Muscle of leg (tissue), 11 donors: ENCODE measurements around the gene KANSL2. TPM values are rescaled to one million over a fixed set of nuclear protein-coding genes. Genes with fewer than 3 reads are reported as not detected.
"Not testable (repeated sequence)": the region's sequence is repeated elsewhere in the genome, so short reads cannot be mapped to it uniquely, and the experiment has no call there.

Source experiments
- DNase-seq: peaks from one replicate; pipeline ENCODE4 v3.0.0; 2013
- H3K27ac ChIP-seq: one replicate; pipeline ENCODE4 v1.5.1; 2013; ENCODE audit warnings: mild to moderate bottlenecking, low read length, control low read depth
- H3K27me3 ChIP-seq: one replicate; pipeline ENCODE4 v1.6.1; 2013; ENCODE audit warnings: low read length; ENCODE audit not compliant: control insufficient read depth, insufficient read depth
- H3K36me3 ChIP-seq: one replicate; pipeline ENCODE4 v1.6.1; 2013; ENCODE audit warnings: low read length; ENCODE audit not compliant: control insufficient read depth, insufficient read depth
- H3K4me1 ChIP-seq: one replicate; pipeline ENCODE4 v1.6.1; 2013; ENCODE audit warnings: low read length; ENCODE audit not compliant: control insufficient read depth, insufficient read depth
- H3K4me3 ChIP-seq: one replicate; pipeline ENCODE4 v1.5.1; 2013; ENCODE audit warnings: low read length, control low read depth
- H3K9me3 ChIP-seq: replicated peaks from 2 replicates; pipeline ENCODE4 v1.6.1; 2013; ENCODE audit warnings: low read depth, low read length; ENCODE audit not compliant: control insufficient read depth
- WGBS: methylation state at CpG from one replicate; pipeline ENCODE4 v1.1.5; 2013; ENCODE audit warnings: missing lambda C conversion rate; ENCODE audit not compliant: insufficient coverage; 5-methylcytosine and 5-hydroxymethylcytosine counted together
- polyA plus RNA-seq, 8 donors: library from polyadenylated mRNA; unstranded; fragments of 120-200 nt; gene quantifications; one replicate each; pipeline versions ENCODE4 v1.2.1 to v1.2.3, GENCODE V29; 2013; ENCODE audit warnings: inconsistent platforms in 1 of 8, low replicate concordance in 1 of 8; ENCODE audit not compliant: insufficient read length in 8 of 8, insufficient read depth in 1 of 8
- total RNA-seq: library from RNA; stranded (reverse); fragments of 120-200 nt; gene quantifications from one replicate; pipeline ENCODE4 v1.2.4, GENCODE V29; 2013

KANSL2 gene
- total and polyA plus RNA-seq, 9 donors: 26.1 to 36.6 (median 30.5) TPM

DNA sequence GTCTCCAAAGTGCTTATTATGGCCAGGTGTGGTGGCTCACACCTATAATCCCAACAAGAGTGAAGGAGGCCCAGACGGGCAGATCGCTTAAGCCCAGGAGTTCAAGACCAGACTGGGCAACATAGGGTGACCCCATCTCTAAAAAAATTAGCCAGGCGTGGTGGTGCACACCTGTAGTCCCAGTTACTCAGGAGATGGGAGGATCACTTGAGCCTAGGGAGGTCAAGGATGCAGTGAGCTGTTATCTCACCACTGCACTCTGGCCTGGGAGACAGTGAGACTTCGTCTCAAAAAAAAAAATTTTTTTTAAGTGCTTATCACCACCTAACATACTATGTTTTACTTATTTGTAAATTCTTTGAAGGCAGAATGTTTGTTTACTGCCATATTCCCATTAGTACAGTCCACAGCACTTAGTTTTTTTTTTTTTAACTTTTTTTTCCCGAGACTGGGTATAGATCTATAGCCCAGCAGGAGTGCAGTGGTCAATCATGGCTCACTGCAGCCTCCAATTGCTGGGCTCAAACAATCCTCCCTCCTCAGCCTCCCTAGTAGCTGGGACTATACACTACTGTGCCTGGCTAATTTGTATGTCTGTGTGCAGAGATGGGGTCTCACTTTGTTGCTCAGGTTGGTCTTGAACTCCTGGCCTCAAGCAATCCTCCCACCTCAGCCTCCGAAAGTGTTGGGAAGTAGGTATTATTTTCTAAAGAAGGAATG lies 4.7 kb upstream of the KANSL2 start:
- peaks cover 4% of the 10 kb centered on the region for H3K36me3 ChIP-seq
- no peak overlapping the region for H3K27ac ChIP-seq
- H3K9me3 ChIP-seq: no peaks in the 10 kb centered on the region
- DNase-seq: no peak
- H3K27me3 ChIP-seq: no peaks in the 10 kb centered on the region
- no peak overlapping the region for H3K4me3 ChIP-seq
- 90% methylated on average over 3 of the region's 6 CpGs for WGBS
- peaks cover 2% of the 10 kb centered on the region for H3K4me1 ChIP-seq

DNA sequence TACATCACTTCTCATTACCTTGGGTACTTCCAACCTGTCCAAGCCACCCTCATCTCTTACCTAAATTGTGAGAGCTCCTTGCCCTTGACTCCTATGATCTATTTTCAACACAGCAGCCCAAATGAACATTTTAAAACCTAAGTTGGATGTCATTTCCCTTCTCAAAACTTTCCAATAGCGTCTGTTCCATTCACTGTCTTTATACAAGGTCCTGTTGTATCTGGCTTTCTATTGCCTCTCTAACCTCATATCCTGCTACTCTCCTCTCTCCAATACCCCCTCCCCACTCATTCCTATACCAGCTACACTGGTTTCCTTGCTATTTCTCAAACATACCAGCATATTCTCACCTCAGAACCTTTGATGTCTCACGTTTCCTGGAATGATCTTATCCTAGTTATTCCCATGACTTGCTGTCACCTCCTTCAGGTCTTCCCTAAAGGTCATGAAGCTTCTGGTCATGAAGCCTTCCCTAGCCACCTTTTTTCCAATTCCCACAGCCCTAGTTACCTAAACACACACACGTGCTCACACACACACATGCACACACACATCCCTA lies 4.1 kb upstream of the KANSL2 start:
- 43% methylated on average over 3 of the region's 3 CpGs for WGBS
- H3K4me3 ChIP-seq: no peak overlapping the region
- H3K4me1 ChIP-seq: peaks cover 2% of the 10 kb centered on the region
- no peak overlapping the region for H3K27ac ChIP-seq
- H3K36me3 ChIP-seq: peaks cover 4% of the 10 kb centered on the region
- H3K27me3 ChIP-seq: no peaks in the 10 kb centered on the region
- DNase-seq: no peak
- no peaks in the 10 kb centered on the region for H3K9me3 ChIP-seq

DNA sequence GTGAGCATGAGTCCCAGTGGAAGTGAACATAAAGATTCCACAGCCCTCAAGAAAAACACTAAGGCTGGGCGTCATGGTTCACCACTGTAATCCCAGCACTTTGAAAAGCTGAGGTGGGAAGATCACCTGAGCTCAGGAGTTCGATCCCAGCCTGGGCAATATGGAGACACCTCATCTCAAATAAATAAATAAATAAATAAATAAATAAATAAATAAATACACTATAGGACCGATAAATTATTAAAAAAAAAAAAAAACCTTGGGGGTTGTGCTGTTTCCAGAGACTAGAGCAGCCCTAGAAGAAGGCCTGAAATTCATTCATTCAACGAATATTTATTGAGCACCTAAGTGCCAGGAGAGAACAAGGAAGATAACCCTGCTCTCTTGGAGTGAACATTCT lies 1.5 kb upstream of the KANSL2 start:
- Histone ChIP-seq H3K4me3 (no peak overlapping the region), H3K27me3 (no peaks in the 10 kb centered on the region), H3K36me3 (peaks cover 20% of the 10 kb centered on the region), H3K27ac (no peak overlapping the region), H3K9me3 (no peaks in the 10 kb centered on the region), H3K4me1 (peaks cover 17% of the 10 kb centered on the region)
- no CpG with 5 or more reads among the region's 4 CpGs for WGBS
- no peak for DNase-seq

DNA sequence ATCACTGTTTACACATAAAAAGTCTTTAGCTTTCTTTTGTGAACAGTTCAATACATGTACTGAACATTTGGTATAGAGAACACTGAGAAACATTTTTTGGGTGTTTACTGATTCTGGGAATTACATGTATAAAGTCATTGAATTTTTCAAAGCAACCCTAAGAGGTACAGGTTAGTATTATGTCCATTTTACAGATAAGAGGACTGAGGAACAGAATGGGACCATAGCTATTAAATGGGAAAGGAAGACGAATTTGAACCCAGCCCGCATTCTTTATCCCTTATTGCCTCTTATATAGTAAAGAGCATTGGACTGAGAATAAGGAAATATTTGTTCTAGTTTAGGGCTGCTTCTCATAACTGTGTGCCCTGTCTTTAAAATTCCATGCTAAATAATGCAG lies 889 bp upstream of the KANSL2 start:
- peaks cover 20% of the 10 kb centered on the region for H3K36me3 ChIP-seq
- H3K9me3 ChIP-seq: no peaks in the 10 kb centered on the region
- peak overlapping the region; percentile 90 for H3K4me3 ChIP-seq
- peaks cover 17% of the 10 kb centered on the region for H3K4me1 ChIP-seq
- no peaks in the 10 kb centered on the region for H3K27me3 ChIP-seq
- WGBS: no CpG with 5 or more reads among the region's 2 CpGs
- no peak overlapping the region for H3K27ac ChIP-seq
- DNase-seq: no peak

DNA sequence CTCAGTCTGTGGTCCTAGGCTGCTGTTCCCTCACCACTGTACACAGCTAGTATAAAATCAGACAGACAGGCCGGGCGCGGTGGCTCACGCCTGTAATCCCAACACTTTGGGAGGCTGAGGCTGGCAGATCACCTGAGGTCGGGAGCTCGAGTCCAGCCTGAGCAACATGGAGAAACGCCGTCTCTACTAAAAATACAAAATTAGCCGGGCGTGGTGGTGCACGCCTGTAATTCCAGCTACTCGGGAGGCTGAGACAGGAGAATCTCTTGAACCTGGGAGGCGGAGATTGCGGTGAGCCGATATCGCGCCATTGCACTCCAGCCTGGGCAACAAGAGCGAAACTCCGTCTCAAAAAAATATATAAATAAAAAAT lies 481 bp upstream of the KANSL2 start:
- H3K9me3 ChIP-seq, H3K27me3 ChIP-seq, DNase-seq: not testable (repeated sequence)
- peak overlapping the region; percentile 90 for H3K4me3 ChIP-seq
- 0% methylated on average over 10 of the region's 19 CpGs for WGBS
- H3K27ac ChIP-seq: peak overlapping the region; percentile 49
- H3K36me3 ChIP-seq: peaks cover 20% of the 10 kb centered on the region
- peaks cover 17% of the 10 kb centered on the region for H3K4me1 ChIP-seq

DNA sequence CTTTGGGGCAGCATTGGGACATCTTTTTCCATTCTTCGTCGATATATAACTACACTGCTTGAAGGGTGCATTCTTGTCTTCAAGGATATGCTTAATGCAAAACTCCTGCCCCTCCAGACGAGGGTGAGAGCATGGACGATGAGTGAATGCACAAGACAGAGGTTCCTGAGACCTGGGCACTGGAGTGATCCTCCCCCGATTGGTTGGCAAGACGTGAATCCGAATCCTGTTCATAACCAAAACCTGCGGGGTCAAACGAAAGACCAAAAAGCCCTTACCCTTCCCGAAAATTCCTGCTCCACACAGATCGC lies 684 bp downstream of the KANSL2 start:
- no peak for DNase-seq
- H3K27me3 ChIP-seq: no peaks in the 10 kb centered on the region
- 0% methylated on average over 7 of the region's 11 CpGs for WGBS
- peaks cover 20% of the 10 kb centered on the region for H3K36me3 ChIP-seq
- peaks cover 17% of the 10 kb centered on the region for H3K4me1 ChIP-seq
- peak overlapping the region; percentile 90 for H3K4me3 ChIP-seq
- no peaks in the 10 kb centered on the region for H3K9me3 ChIP-seq
- H3K27ac ChIP-seq: peak overlapping the region; percentile 99

DNA sequence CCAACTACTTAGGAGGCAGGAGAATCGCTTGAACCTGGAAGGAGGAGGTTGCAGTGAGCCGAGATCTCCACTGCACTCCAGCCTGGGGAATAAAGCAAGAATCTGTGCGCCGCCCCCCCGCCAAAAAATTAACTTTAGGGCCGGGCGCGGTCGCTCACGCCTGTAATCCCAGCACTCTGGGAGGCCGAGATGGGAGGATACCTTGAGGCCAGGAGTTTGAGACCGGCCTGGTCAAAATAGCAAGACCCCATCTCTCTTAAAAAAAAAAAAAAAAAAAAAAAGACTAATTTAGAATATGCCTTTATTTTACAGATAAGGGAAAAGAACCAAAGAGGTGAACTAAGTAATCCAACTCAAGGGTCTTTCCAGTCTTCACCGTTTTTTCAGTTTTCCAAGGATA lies 1.2 kb downstream of the KANSL2 start:
- peak overlapping the region; percentile 99 for H3K27ac ChIP-seq
- H3K9me3 ChIP-seq: no peaks in the 10 kb centered on the region
- H3K4me3 ChIP-seq: peak overlapping the region; percentile 90
- H3K4me1 ChIP-seq: peaks cover 17% of the 10 kb centered on the region
- DNase-seq: no peak
- WGBS: 80% methylated on average over 9 of the region's 13 CpGs
- H3K36me3 ChIP-seq: peaks cover 24% of the 10 kb centered on the region
- no peaks in the 10 kb centered on the region for H3K27me3 ChIP-seq

DNA sequence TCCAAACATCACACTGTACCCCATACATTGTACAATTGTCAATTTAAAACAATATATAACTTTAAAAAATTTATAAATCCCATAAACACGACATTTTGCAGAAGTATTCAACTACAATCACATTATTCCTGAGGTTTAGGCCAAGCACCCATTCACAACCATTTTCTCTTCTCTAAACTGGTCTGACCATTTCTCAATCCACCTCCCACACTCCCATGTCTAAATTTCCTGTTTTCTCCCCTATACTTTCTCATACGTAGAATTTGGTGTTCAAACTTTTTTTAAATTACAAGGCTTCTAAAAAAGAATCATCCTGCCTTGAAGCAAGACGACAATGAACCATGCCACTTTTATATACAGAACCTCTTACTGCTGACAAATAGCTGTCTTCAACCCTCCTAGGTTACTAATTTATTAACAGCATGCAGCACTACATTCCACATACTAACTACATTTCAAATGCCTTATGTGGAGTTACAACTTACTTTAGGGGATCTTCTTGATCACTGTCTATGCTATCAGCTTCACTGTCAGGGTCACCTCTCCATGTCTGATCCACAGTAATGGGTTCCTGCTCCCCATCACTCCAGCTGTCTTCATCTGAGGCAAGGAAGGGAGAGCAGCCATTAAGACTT lies 3.4 kb downstream of the KANSL2 start:
- Histone ChIP-seq H3K4me3 (no peak overlapping the region), H3K4me1 (peaks cover 17% of the 10 kb centered on the region), H3K27ac (no peak overlapping the region), H3K27me3 (no peaks in the 10 kb centered on the region), H3K9me3 (no peaks in the 10 kb centered on the region), H3K36me3 (peaks cover 31% of the 10 kb centered on the region)
- no peak for DNase-seq
- WGBS: 77% methylated on average over 3 of the region's 3 CpGs

DNA sequence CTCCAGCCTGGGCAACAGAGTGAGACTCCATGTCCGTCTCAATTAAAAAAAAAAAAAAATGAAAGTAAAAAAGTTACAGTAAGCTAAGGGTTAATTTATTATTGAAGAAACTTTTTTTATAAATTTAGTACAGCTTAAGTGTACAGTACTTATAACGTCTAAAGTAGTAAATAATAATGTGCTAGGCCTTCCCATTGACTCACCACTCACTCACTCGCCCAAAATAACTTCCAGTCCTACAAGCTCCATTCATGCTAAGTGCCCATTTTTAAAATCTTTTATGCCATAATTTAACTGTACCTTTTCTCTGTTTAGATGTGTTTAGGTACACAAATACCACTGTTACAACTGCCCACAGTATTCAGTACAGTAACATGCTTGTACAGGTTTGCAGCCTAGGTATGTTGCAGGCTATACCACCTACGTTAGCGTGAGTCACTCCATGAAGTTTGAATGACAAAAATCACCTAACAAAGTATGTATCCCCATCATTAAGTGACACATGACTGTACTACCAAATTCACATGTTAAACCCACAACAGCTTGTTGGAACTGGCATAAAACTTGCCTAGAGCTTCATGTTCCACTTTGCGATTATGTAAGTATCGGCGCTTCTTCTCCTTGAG lies 10.7 kb downstream of the KANSL2 start:
- Histone ChIP-seq H3K4me1 (no peaks in the 10 kb centered on the region), H3K27ac (no peak overlapping the region), H3K27me3 (no peaks in the 10 kb centered on the region), H3K36me3 (peaks cover 59% of the 10 kb centered on the region), H3K4me3 (no peak overlapping the region), H3K9me3 (no peaks in the 10 kb centered on the region)
- no peak for DNase-seq
- WGBS: 82% methylated on average over 5 of the region's 8 CpGs

DNA sequence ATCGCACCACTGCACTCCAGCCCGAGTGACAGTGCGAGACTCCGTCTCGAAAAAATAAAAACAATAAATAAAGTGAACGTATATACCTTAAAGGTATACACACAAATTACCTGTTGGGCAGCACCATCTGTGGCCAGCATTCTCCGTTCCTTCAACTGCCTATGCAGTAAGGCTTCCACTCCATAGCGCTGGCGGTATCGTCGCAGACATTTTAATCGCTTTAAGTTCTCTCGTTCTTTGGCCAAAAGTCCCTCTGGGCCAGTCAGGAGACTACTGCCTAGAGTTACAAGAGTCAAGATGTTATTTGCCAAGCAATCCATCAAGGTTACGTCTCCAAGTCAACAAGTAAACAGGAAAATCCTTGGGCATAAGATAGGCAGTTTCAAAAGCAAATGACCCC lies 13.0 kb downstream of the KANSL2 start:
- Histone ChIP-seq H3K9me3 (no peaks in the 10 kb centered on the region), H3K4me1 (no peaks in the 10 kb centered on the region), H3K4me3 (no peak overlapping the region), H3K36me3 (peaks cover 64% of the 10 kb centered on the region), H3K27me3 (no peaks in the 10 kb centered on the region), H3K27ac (no peak overlapping the region)
- DNase-seq: no peak
- WGBS: 88% methylated on average over 9 of the region's 14 CpGs
